SK-N-SH treated with all-trans-retinoic acid at 6 μM for 48 hours (cell line): ENCODE data around the gene SERPINE2.

Source experiments
- PATZ1 ChIP-seq: fragments of 250-450 bp; sonication (Bioruptor Pico); IDR thresholded peaks from 2 replicates; pipeline ENCODE4 v1.8.0; 2020; ENCODE audit warnings: mild to moderate bottlenecking, moderate library complexity, borderline replicate concordance
- RARB ChIP-seq: fragments of 250-450 bp; sonication (Bioruptor Pico); IDR thresholded peaks from 2 replicates; pipeline ENCODE4 v1.8.0; 2021; ENCODE audit warnings: mild to moderate bottlenecking, moderate library complexity

- no peak for TF ChIP-seq RARB
- no peak for TF ChIP-seq PATZ1 (CRISPR knock-in tag)
Observed at GRCh38 chr2:224030786-224031185, 8.3 kb downstream of the SERPINE2 start.
